Activated T-helper 1 cell treated with anti-CD3 and anti-CD28 coated beads, Interleukin-2, amount 50 U/mL, for 16 hours (primary cell): ENCODE data around the gene ATG9B.
"Not testable (repeated sequence)": the region's sequence is repeated elsewhere in the genome, so short reads cannot be mapped to it uniquely, and the experiment has no call there.

ENCODE experiments used
- DNase-seq, 2 donors: peaks; one replicate each; pipeline ENCODE4 v3.0.0-alpha.2; 2020; ENCODE audit warnings: low read depth in 1 of 2, low spot score in 1 of 2

Gene ATG9B

DNA sequence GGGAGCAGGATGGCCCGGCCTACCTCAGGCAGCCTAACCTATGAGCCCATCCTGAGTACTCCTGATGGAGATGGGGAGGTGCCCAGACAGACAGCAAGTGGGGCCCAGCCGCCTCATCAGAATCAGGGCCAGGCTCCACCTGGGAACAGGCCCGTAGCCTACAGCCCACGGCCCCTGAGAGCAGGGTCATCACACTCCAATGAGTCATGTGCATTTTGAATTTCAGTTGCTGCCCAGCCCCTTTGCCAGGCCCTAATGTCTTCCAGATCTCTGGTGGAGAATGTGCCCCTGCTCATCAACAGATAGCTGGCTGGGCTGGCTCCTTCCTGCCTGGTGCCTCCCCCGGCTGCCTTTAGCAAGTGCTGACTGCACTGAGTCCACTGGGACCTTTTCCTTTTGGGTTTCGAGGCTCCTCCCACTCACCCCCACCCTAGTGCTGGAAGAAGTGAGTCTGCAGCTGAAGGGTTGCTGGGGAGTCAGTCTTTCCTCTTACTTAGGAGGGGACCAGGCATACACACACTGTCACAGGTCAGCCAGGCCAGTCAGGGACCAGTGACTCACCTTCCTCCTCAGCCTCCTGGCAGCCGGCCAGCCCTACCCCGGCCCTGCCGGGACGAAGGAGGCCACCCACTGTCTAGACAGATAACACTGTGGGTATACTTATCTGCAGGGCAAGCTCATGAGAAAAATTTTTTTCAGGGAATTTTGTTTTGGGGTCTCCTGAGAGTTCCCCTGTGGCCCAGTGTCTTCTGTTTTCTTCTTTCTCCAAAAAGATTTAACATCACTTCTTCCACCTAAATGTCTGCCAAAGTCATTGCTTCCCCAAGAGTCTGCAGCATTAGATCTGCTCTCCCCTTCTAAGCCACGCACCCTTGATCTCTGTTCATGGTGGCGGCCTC lies 14.9 kb upstream of the ATG9B start:
- DNase-seq, result peak in 1 of 2 donors; percentile 35

DNA sequence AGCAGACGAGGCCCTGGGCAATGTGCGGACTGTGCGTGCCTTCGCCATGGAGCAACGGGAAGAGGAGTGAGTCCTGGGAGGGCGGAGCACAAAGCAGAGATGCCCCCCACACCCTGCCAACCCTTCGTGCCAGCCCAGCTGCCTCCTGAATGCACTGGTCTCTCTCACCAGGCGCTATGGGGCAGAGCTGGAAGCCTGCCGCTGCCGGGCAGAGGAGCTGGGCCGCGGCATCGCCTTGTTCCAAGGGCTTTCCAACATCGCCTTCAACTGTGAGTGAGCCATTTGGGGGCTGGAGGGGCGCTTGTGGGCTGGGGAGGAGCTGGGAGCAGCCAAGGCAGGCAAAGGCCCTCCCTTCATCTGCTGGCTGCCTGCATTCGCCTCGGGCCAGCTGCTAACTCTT lies 11.6 kb upstream of the ATG9B start:
- no peak for DNase-seq

DNA sequence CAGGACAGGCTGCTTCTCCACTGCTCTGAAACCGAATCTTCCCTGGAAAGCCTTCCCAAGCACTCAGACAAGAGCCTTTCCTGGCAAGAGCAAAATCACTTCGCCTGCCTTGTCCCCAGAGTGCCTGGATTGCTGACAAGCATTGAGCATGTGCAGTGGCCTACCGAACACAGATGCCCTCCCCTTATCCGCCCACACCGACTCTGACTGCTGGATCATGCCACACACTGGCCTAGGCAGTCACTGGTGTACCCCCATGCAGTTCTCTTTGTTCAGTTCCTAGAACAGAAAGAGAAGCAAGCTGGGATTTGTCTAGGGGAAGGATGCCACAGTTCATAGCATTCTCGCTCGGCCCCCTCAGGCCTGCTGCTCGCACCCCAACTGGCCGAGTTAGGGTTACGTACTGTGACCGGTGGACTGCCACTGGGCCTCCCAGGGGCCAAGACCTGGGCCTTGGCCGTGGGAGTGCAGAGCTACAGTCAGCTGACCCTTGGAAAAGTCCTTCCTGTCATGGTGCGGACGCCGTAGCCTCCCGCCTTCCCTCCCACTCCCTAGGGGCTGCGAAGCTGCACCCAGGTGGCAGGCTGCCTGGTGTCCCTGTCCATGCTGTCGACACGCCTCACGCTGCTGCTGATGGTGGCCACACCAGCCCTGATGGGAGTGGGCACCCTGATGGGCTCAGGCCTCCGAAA lies 10.9 kb upstream of the ATG9B start:
- no peak for DNase-seq

DNA sequence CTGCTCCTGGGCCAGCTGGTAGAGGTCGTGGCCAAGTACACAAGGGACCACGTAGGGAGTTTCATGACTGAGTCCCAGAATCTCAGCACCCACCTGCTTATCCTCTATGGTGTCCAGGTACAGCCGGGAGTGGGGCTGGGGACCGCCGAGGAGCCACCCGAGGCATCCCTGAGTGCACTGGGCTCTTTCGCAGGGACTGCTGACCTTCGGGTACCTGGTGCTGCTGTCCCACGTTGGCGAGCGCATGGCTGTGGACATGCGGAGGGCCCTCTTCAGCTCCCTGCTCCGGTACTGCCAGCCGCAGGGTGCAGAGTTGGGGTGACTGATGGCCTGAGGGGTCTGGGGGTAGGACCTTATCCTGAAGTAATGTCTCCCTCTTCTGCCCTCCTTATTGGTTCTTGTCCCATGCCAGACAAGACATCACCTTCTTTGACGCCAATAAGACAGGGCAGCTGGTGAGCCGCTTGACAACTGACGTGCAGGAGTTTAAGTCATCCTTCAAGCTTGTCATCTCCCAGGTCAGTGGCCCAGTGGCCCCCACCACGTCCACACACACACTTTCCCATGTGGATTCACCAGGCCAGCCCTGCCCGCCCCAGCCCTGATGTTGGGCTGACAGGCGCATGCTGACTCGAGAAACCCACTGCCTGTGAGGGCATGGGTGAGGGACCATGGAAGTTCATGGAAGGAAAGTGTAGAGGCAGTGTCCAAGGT lies 10.2 kb upstream of the ATG9B start:
- DNase-seq, result no peak

DNA sequence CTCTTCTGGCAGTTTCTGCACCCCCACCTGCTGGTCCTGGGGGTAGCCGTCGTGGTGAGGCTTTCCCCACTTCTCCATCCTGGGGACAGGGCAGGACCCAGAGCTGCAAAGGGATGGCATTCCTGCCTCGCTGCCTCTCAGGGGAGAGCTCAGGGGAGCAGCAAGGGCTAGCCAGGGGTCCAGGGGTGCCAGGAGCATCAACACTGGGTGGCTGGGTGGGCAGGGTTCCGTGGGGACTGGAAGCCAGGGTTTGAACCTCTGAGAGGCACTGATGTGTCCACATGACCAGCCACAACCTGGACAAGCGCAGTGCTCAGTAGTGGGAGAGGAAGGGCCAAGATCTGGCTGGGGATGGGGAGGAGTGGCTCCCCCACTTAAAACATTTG lies 9.6 kb upstream of the ATG9B start:
- no peak for DNase-seq

DNA sequence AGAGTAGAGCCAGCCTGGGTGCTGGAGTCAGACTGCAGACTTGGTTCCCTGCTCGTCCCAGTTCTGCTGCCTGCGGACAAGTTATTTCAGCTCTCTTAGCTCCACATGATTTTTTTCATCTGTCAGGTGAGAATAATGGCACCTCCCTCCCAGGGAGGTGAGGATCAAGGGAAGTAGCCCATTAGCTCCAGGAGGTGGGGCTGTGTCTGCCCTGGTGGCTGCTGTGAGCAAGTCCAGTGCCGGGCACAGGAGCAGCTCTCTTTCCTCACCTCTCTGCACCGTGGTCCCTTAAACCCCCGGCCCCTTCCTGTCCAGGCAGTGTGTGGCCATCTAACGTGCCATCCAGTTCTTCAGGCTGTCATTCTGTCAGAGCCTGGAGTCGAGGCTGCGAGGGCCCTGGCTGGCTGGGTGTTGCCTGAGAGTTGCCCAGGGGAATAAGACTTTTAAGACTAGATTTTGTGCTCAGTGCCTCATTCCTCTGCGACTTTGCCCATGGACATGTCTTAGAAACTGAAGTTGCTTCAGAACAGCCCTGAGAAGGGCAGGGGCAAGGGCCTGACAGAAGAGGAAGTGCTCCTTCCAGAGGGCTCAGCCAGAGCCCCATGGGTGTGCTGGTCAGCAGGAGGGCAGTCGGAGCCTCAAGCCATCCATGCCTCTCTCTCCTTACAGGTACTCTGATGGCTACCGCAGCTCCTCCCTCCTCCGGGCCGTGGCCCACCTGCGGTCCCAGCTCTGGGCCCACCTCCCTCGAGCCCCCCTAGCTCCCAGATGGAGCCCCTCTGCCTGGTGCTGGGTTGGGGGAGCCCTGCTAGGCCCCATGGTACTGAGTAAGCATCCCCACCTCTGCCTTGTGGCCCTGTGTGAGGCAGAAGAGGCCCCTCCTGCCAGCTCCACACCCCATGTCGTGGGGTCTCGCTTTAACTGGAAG lies 8.9 kb upstream of the ATG9B start:
- DNase-seq, result no peak

DNA sequence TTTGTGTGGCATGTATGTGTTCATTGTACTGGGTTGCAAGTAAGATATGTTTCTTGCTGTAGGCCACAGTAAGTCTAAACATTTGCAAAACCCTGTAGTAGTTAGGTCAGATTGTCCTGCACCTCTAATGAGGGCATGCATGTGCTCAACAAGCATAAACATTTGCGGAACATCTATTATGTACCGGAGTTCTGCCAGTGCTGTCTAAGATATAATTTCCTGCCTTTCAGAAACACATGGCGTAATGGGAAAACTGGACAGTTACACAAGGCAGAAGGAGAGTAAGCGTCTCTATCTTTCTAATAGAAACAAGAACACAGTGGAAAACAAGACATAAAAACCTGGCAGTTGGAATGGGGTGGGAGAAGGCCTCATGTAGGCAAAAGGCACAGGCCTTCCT lies 6.7 kb upstream of the ATG9B start:
- DNase-seq, result no peak

DNA sequence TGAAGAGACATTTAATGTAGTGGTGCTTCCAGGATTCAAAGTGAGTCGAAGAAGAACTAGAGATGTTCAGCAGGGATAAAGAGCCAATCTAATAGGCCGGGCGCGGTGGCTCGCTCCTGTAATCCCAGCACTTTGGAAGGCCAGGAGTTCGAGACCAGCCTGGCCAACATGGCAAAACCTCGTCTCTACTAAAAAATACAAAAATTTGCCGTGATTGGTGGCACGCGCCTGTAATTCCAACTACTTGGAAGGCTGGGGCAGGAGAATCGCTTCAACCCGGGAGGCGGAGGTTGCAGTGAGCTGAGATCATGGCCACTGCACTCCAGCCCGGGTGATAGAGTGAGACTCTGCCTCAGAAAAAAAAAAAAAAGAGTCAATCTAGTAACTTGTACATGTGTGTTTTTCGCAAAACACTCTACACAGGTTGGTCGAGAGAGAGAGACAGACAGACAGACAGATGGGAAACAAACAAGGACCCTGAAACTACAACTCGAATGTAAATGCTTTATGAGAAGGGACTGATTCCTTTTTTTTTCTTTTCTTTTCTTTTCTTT lies 4.7 kb upstream of the ATG9B start:
- no peak for DNase-seq

DNA sequence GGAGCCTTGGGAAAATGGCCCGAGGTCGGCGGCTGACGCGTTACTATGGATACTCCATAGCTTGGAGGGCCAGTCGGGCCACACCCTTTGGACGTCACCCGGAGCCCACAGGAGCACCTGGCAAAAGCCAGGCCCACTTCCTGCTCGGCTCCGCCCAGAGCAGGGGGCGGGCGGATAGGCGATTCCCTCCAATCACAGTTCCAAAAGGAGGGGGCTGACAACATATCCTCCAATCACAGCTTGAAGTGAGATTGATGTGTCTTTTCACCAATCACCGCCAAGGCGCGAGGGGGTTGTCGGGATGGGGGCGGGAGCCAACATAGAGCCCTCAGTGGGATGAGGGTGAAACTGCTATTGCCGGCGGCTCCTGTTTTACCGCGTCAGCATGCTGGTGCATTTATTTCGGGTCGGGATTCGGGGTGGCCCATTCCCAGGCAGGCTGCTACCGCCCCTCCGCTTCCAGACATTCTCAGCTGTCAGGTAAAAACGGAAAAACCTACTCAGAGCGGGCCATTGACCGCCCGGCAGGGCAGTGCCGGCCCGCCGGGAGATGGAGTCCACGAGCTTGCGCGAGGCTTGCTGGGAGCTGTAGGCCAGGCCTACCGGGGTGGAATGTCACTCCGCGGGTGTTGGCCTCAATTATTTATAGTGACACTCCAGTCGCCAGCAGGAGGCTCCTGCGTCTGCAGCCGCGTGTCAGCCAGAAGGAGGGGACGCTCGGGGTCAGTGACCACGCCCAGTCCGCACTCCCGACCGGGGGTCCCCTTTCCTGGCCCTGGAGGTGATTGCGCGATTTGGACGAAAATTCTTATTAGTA lies 4.0 kb upstream of the ATG9B start, which contains the start of gene ABCB8:
Gene ABCB8, plus strand, starts transcription at position 320 of the 817 bp plus-strand sequence. Its CDS starts 66 bp downstream, at position 386.
- peak; percentile 93 to 94 for DNase-seq

DNA sequence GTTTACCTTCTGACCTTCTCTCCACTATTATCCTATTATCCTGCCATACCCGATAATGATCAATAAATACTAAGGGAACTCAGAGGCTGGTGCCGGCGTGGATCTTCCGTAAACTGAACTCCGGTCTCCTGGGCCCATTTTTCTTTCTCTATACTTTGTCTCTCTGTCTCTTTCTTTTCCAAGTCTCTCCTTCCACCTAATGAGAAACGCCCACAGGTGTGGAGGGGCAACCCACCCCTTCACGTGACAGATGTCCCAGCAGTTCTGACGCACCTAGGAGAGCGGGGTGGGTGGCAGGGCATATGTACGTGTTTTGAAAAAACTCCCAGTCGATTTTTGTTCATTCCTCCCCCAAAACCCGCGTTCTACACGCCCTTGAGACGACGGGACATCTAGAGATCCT lies 3.4 kb upstream of the ATG9B start:
- DNase-seq, result not testable (repeated sequence)

DNA sequence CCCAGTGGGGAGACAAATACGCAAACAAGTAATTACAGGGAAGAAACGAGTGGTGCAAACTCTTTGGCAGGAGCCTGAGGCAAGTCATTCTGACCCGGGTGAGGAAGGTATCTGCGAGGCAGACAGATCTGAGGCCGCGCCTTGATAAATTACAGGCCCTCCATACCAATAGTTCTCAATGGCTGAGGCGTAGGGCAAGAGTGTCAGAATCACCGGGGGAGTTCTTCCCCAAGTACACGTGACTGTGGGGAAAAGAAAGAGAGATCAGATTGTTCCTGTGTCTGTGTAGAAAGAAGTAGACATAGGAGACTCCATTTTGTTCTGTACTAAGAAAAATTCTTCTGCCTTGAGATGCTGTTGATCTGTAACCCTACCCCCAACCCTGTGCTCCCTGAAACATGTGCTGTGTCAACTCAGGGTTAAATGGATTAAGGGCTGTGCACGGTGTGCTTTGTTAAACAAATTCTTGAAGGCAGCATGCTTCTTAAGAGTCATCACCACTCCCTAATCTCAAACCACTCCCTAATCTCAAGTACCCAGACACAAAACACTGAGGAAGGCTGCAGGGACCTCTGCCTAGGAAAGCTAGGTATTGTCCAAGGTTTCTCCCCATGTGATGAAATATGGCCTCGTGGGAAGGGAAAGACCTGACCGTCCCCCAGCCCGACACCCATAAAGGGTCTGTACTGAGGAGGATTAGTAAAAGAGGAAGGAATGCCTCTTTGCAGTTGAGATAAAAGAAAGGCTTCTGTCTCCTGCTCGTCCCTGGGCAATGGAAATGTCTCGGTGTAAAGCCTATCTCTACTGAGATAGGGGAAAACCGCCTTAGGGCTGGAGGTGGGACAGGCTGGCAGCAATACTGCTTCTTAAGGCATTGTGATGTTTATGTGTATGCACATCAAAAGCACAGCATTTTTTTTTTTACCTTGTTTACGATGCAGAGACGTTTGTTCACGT lies 2.8 kb upstream of the ATG9B start:
- not testable (repeated sequence) for DNase-seq

DNA sequence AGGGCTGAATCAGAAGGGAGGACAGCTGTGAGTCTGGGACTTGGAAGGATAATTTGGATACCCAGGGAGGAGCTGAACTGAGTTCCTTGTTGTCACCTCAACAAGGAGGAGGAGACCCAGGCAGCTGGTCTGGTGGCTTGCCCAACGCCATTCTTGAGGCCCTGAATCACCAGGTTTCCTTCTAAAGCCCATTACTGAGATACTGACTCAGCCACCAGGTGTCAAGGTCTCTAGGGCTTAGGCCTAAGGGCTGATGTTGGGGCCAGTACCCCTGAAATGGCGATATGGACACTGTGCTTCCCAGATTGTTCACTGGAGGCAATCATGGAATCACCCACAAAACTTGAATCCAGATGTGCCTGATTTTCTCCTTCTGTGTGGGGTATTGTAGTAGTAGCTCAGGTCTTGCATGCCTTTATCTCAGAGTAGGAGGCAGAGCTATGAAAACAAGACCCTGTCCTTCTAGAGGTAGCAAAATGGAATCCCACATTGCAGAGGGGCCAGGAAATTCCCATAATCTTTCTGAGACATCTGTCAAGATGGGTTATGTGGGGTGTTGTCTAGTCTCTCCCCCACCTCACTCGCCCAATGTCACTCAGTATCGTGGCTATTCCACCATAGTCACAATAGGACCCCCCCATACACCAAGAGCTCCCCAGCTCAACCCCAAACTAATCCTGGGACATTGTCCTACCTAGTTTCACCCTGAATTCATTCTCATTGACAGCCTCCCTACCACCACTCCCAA lies 1.8 kb upstream of the ATG9B start:
- no peak for DNase-seq

DNA sequence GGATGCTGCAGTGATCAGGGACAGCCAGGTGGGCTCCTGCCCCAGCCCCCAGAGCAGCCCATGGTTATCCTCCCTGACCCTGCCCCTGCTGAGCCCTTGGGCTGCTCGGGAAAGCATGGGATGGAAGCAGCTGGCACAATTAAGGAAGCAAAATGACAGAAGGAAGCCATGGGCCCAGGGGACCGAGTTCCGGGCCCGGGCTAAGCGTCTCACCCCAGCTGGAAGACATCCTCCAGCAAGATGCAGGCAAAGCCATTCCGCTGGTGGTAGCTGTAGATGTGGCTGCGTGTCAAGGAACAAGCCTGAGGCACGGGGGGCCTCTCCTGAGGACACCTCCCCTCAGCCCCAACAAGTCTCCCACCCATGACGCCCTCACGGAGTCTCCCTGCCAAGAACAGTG lies 1.1 kb downstream of the ATG9B start:
- no peak for DNase-seq

DNA sequence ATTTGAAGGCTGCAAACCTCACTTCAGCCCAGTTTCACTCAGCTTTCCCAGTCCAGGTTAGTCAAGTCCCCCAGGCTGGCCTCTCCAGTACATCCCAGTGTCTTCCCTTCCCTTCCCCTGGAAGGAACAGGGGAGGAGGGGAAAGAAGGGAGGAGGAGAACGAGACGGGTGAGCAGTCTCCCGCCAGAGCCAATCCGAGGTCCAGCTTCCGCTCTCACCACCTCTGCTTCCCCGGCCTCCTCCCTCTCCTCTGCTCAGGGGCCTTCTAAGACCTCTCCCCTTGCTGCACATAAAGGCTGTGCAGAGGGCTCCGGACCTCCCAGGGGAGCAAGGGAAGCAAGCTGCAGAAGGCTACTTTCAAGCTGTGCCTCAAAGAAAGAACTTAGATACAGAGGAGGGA lies 4.1 kb downstream of the ATG9B start:
- DNase-seq, result no peak

DNA sequence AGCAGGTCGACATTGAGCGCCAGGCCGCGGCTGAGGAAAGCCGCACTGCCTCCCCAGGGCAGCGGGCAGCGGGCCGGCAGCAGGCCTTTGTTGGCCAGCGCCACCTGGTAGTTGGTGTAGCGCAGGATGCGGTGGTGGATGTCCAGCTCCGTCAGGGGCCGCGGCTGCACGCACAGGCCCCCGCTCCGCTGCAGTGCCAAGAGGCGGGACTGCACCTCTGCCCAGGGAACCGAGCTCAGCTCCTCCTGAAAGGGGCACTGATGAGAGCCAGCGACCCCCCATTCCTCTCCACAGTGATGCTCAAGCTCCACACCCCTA lies 5.2 kb downstream of the ATG9B start:
- no peak for DNase-seq

DNA sequence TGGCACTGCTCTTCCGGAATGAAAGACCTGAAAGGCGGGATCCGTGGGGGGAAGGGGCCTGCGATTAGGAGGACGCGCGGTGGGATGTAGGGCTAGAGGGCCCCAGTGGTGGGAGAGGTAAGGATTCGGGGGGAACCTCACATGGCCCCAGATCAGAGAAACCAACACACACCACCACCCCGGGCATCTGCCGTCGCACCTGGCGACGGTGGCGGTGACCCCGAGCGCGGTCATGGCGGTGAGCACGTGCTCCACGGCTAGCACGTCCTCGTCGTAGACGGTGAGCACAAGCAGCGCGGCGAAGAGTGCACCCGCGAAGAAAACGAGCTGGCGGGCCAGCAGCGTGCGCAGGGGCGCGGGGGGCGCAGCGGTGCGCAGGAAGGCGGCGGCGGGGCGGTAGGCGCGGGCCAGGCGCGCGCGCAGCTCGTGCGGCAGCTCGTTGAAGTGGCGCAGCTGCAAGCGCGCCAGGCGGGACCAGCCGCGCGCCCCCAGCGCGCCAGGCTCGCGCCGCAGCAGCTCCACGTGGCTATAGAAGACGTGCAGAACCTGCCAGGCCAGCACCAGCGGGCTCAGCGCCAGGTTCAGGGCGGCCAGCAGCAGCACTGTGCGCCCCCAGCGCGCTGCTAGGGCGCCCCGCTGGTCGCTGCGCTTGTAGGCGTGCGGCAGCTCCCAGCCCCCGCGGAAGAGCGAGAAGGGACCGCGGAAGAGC lies 5.7 kb downstream of the ATG9B start:
- DNase-seq, result no peak

DNA sequence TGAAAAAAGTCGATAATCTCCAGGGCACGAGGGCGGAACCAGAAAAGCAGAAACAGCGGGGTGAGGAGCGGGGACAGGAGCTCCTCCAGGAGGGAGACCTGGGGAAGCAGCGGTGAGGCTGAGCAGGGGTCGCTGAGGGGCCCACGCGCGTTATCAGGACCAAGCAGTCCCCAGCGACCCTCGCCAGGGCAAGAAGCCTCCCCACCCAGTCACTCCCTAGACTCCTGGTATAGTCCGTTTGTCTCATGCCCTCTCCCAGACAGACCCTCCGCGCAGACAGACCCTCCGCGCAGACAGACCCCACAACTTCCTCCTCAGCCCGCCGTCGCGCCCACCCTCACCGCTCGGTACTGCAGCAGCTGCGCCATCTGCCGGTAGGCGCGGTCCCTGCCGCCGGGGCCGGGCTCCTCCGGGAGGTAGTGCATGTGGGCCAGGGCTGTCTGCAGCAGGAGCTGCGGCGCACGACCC lies 6.3 kb downstream of the ATG9B start:
- peak; percentile 65 to 73 for DNase-seq
